NB4 (cell line): ENCODE measurements around the gene UNG.

Experiments
- DNase-seq: peaks from one replicate; pipeline ENCODE4 v3.0.0; 2010; ENCODE audit warnings: low read depth
- H3K4me3 ChIP-seq: one replicate; pipeline ENCODE4 v1.5.1; 2011; ENCODE audit warnings: mild to moderate bottlenecking, low read depth, low read length, moderate library complexity
- MAX ChIP-seq: IDR thresholded peaks from 2 replicates; pipeline ENCODE4 v1.6.1; 2011; ENCODE audit warnings: low read depth, low read length
- MYC ChIP-seq: IDR thresholded peaks from 2 replicates; pipeline ENCODE4 v1.6.1; 2011; ENCODE audit warnings: low read depth, low read length
- POLR2A ChIP-seq: IDR thresholded peaks from 2 replicates; pipeline ENCODE4 v1.6.1; 2011; ENCODE audit warnings: mild to moderate bottlenecking; ENCODE audit not compliant: insufficient read length; ENCODE audit errors: extremely low read depth
- TF ChIP-seq, protein P1 (sequence below): IDR thresholded peaks from one replicate; pipeline ENCODE4 v1.5.1; 2012; ENCODE audit warnings: low read depth, low read length

UNG gene

GRCh38 chr12:109153821-109154441 is 56.5 kb downstream of the UNG start:
- TF ChIP-seq POLR2A (no peak), MYC (no peak), MAX (no peak)
- TF ChIP-seq, protein P1, sequence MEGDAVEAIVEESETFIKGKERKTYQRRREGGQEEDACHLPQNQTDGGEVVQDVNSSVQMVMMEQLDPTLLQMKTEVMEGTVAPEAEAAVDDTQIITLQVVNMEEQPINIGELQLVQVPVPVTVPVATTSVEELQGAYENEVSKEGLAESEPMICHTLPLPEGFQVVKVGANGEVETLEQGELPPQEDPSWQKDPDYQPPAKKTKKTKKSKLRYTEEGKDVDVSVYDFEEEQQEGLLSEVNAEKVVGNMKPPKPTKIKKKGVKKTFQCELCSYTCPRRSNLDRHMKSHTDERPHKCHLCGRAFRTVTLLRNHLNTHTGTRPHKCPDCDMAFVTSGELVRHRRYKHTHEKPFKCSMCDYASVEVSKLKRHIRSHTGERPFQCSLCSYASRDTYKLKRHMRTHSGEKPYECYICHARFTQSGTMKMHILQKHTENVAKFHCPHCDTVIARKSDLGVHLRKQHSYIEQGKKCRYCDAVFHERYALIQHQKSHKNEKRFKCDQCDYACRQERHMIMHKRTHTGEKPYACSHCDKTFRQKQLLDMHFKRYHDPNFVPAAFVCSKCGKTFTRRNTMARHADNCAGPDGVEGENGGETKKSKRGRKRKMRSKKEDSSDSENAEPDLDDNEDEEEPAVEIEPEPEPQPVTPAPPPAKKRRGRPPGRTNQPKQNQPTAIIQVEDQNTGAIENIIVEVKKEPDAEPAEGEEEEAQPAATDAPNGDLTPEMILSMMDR = no peak
- no peak for DNase-seq
- H3K4me3 ChIP-seq = peak overlapping the region; percentile 45

GRCh38 chr12:109154451-109155438 is 57.3 kb downstream of the UNG start:
- DNase-seq = peak; percentile 92
- TF ChIP-seq POLR2A (peak; percentile 68), MAX (no peak; the same call in 1 of the 2 replicates), MYC (peak; percentile 37; the same call in 1 of the 2 replicates)
- TF ChIP-seq, protein P1 = no peak
- H3K4me3 ChIP-seq = peak overlapping the region; percentile 72

DNA sequence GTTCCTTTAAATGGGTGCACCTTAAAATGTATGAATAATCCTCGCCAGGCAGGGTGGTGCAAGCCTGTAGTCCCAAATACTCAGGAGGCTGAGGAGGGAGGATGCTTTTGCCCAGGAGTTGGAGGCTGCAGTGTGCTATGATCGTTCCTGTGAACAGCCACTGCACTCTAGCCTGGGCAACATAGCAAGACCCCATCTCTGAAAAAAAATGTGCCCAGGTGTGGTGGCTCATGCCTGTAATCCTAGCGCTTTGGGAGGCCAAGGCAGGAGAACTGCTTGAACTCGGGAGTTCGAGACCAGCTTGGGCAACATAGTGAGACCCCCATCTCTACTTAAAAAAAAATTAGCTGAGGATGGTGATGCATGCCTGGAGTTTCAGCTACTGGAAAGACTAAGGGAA is 58.6 kb downstream of the UNG start:
- DNase-seq = no peak
- TF ChIP-seq MAX = no peak
- TF ChIP-seq MYC = no peak
- TF ChIP-seq POLR2A = no peak
- TF ChIP-seq, protein P1 = no peak
- no peak overlapping the region for H3K4me3 ChIP-seq

- H3K4me3 ChIP-seq = no peak overlapping the region
- DNase-seq = no peak
- TF ChIP-seq, protein P1 = no peak
- no peak for TF ChIP-seq MYC
Observed at GRCh38 chr12:109156586-109156985, 59.2 kb downstream of the UNG start.

GRCh38 chr12:109157986-109158385 is 60.6 kb downstream of the UNG start:
- DNase-seq = no peak
- no peak overlapping the region for H3K4me3 ChIP-seq
- peak; percentile 46; the same call in 1 of the 2 replicates for TF ChIP-seq MAX
- TF ChIP-seq, protein P1 = no peak
- no peak; the same call in 1 of the 2 replicates for TF ChIP-seq MYC
